CD14-positive monocyte (primary cell): ENCODE results near the gene SELPLG. TPM values are rescaled to one million over a fixed set of nuclear protein-coding genes. Genes with fewer than 3 reads are reported as not detected.
A peak's percentile ranks its signal among the peaks of the same experiment; 100 is the strongest.

ENCODE experiments used
- DNase-seq, 3 donors: peaks; one replicate each; pipeline ENCODE4 v3.0.0-alpha.2; 2011 to 2022
- H2AFZ ChIP-seq: 2 replicates; pipeline ENCODE4 v1.6.0; 2012; ENCODE audit warnings: mild to moderate bottlenecking, low read depth, low read length, inconsistent platforms; ENCODE audit not compliant: insufficient read depth, poor library complexity, severe bottlenecking
- H3K27ac ChIP-seq, 2 donors: 1 replicate in 1 of 2; 2 replicates in 1 of 2; pipeline ENCODE4 v1.5.1; 2012 to 2013; ENCODE audit warnings: low read length in 2 of 2, control low read depth in 1 of 2, inconsistent platforms in 1 of 2, low read depth in 1 of 2, mild to moderate bottlenecking in 1 of 2
- H3K27me3 ChIP-seq, 2 donors: one replicate each; pipeline versions ENCODE4 v1.6.0 to v1.6.1; 2011 to 2013; ENCODE audit warnings: low read length in 2 of 2; ENCODE audit not compliant: control insufficient read depth in 2 of 2, insufficient read depth in 2 of 2
- H3K36me3 ChIP-seq, 2 donors: replicated peaks in 1 of 2; 1 replicate in 1 of 2; 2 replicates in 1 of 2; pipeline versions ENCODE4 v1.5.1 to v1.6.1; 2012 to 2013; ENCODE audit warnings: low read length in 2 of 2, control low read depth in 1 of 2, inconsistent platforms in 1 of 2, mild to moderate bottlenecking in 1 of 2; ENCODE audit not compliant: insufficient read depth in 2 of 2, control insufficient read depth in 1 of 2
- H3K4me1 ChIP-seq, 2 donors: 1 replicate in 1 of 2; 2 replicates in 1 of 2; pipeline versions ENCODE4 v1.5.1 to v1.6.1; 2012 to 2013; ENCODE audit warnings: low read length in 2 of 2, control low read depth in 1 of 2, inconsistent platforms in 1 of 2, mild to moderate bottlenecking in 1 of 2, moderate library complexity in 1 of 2; ENCODE audit not compliant: insufficient read depth in 2 of 2, control insufficient read depth in 1 of 2
- H3K4me2 ChIP-seq: replicated peaks from 2 replicates; pipeline ENCODE3; 2012; ENCODE audit warnings: low read length, moderate library complexity, mild to moderate bottlenecking; ENCODE audit not compliant: poor library complexity, severe bottlenecking; ENCODE audit errors: extremely low read depth
- H3K4me3 ChIP-seq, 3 experiments: fragments of 200-600 bp in 1 of 3; sonication (generic) in 1 of 3; replicated peaks in 1 of 3; 1 replicate in 2 of 3; 2 replicates in 1 of 3; pipeline ENCODE4 v1.5.1; 2011 to 2013; ENCODE audit warnings: low read length in 3 of 3, mild to moderate bottlenecking in 3 of 3, control low read depth in 2 of 3, low read depth in 2 of 3, inconsistent platforms in 1 of 3, moderate library complexity in 1 of 3
- H3K79me2 ChIP-seq: 2 replicates; pipeline ENCODE4 v1.6.0; 2012; ENCODE audit warnings: mild to moderate bottlenecking, control low read depth, inconsistent platforms, low read length, moderate library complexity; ENCODE audit not compliant: insufficient read depth
- H3K9ac ChIP-seq: 2 replicates; pipeline ENCODE4 v1.6.0; 2017; ENCODE audit warnings: low read length, mild to moderate bottlenecking; ENCODE audit not compliant: insufficient read depth, poor library complexity, severe bottlenecking
- H3K9me3 ChIP-seq, 2 donors: replicated peaks in 1 of 2; 1 replicate in 1 of 2; 2 replicates in 1 of 2; pipeline versions ENCODE4 v1.5.1 to v1.6.1; 2012 to 2013; ENCODE audit warnings: low read length in 2 of 2, control low read depth in 1 of 2; ENCODE audit not compliant: control insufficient read depth in 1 of 2, insufficient read depth in 1 of 2
- H4K20me1 ChIP-seq: 2 replicates; pipeline ENCODE4 v1.6.0; 2012; ENCODE audit warnings: mild to moderate bottlenecking, low read length, control low read depth, moderate library complexity; ENCODE audit not compliant: insufficient read depth
- H3K27ac Mint-ChIP-seq, 7 donors: one replicate each; pipeline ENCODE4 v1.8.0; 2020; ENCODE audit warnings: mild to moderate bottlenecking in 7 of 7, mixed read lengths in 7 of 7, moderate library complexity in 6 of 7, inconsistent platforms in 2 of 7
- H3K27me3 Mint-ChIP-seq, 3 donors: one replicate each; pipeline ENCODE4 v1.8.0; 2021 to 2022; ENCODE audit warnings: low read depth in 3 of 3, mild to moderate bottlenecking in 3 of 3, mixed read lengths in 3 of 3, moderate library complexity in 3 of 3, inconsistent platforms in 1 of 3
- H3K36me3 Mint-ChIP-seq, 2 donors: one replicate each; pipeline ENCODE4 v1.8.0; 2020; ENCODE audit warnings: mixed read lengths in 2 of 2, inconsistent platforms in 1 of 2, mild to moderate bottlenecking in 1 of 2
- H3K4me1 Mint-ChIP-seq: one replicate; pipeline ENCODE4 v1.8.0; 2020; ENCODE audit warnings: mild to moderate bottlenecking, mixed read lengths
- H3K4me3 Mint-ChIP-seq, 2 donors: one replicate each; pipeline ENCODE4 v1.8.0; 2020; ENCODE audit warnings: mild to moderate bottlenecking in 2 of 2, mixed read lengths in 2 of 2, moderate library complexity in 1 of 2
- H3K9me3 Mint-ChIP-seq, 7 donors: one replicate each; pipeline ENCODE4 v1.8.0; 2020 to 2022; ENCODE audit warnings: mixed read lengths in 7 of 7, mild to moderate bottlenecking in 6 of 7, moderate library complexity in 6 of 7, inconsistent platforms in 2 of 7
- CTCF ChIP-seq: fragments of 200-600 bp; IDR thresholded peaks from one replicate; pipeline ENCODE4 v1.8.0; 2022; ENCODE audit warnings: antibody characterized with exemption, mild to moderate bottlenecking
- WGBS: methylation state at CpG from one replicate; pipeline ENCODE4 v1.1.5; 2013; ENCODE audit warnings: missing lambda C conversion rate; ENCODE audit not compliant: insufficient coverage; 5-methylcytosine and 5-hydroxymethylcytosine counted together
- intact Hi-C, 2 donors: fragments of 100-400 bp; cut with micrococcal nuclease; formaldehyde crosslinking; loops; one replicate each; pipeline versions ENCODE4 v1.15.0 to v1.15.1; 2023
- polyA plus RNA-seq, 3 donors: library from polyadenylated mRNA; depleted of rRNA in 1 of 3; unstranded in 2 of 3; stranded (reverse) in 1 of 3; fragments of 300-500 nt in 2 of 3; fragments of >200 nt in 1 of 3; fragmentation: Illumina TruSeq in 2 of 3; gene quantifications; 1 replicate in 2 of 3; 2 replicates in 1 of 3; pipeline ENCODE4 v1.2.3, GENCODE V29; 2012 to 2021

SELPLG gene
- polyA plus RNA-seq, 3 donors = 193 to 349 (median 247) TPM

- H3K36me3 ChIP-seq = no peaks in the 10 kb centered on the region
- 100% methylated on average over 1 of the region's 4 CpGs for WGBS
- H3K4me1 ChIP-seq = no peaks in the 10 kb centered on the region
- H2AFZ ChIP-seq = no peak overlapping the region
- H3K4me3 Mint-ChIP-seq = no peak overlapping the region
- H3K9ac ChIP-seq = no peak overlapping the region
- intact Hi-C loops = no loop called here
- H3K27me3 Mint-ChIP-seq = peaks cover 4 to 7% (median 6%) of the 10 kb centered on the region in 3 donors
- TF ChIP-seq CTCF = no peak
- H3K9me3 Mint-ChIP-seq = peaks cover 0 to 3% (median 0%) of the 10 kb centered on the region in 7 donors
- no peaks in the 10 kb centered on the region for H3K36me3 Mint-ChIP-seq
- H3K4me2 ChIP-seq = no peak overlapping the region
- no peak for DNase-seq
- no peaks in the 10 kb centered on the region for H3K9me3 ChIP-seq
- no peak overlapping the region for H3K4me3 ChIP-seq
- H3K4me1 Mint-ChIP-seq = no peaks in the 10 kb centered on the region
- no peaks in the 10 kb centered on the region for H3K79me2 ChIP-seq
- H3K27ac Mint-ChIP-seq = peak overlapping the region in 1 of 7 donors; percentile 61
- no peaks in the 10 kb centered on the region for H3K27me3 ChIP-seq
- no peaks in the 10 kb centered on the region for H4K20me1 ChIP-seq
- H3K27ac ChIP-seq = no peak overlapping the region
Measured at GRCh38 chr12:108603743-108604142, 30.0 kb downstream of the SELPLG start.

GRCh38 chr12:108602976-108603704 lies 30.6 kb downstream of the SELPLG start:
- DNase-seq = no peak
- WGBS = 98% methylated on average over 5 of the region's 15 CpGs
- peaks cover 0 to 3% (median 0%) of the 10 kb centered on the region in 7 donors for H3K9me3 Mint-ChIP-seq

More at GRCh38 chr12:108602976-108603704, 30.6 kb downstream of the SELPLG start:
- Histone ChIP-seq H2AFZ (no peak overlapping the region), H3K4me2 (no peak overlapping the region), H3K79me2 (no peaks in the 10 kb centered on the region), H3K27me3 (no peaks in the 10 kb centered on the region), H3K9me3 (no peaks in the 10 kb centered on the region), H3K36me3 (no peaks in the 10 kb centered on the region), H3K4me3 (no peak overlapping the region), H4K20me1 (no peaks in the 10 kb centered on the region), H3K27ac (no peak overlapping the region), H3K4me1 (no peaks in the 10 kb centered on the region), H3K9ac (no peak overlapping the region)
- Mint-ChIP-seq H3K27ac (peak overlapping the region in 1 of 7 donors; percentile 61), H3K36me3 (no peaks in the 10 kb centered on the region), H3K4me3 (no peak overlapping the region), H3K4me1 (no peaks in the 10 kb centered on the region), H3K27me3 (peaks cover 2 to 7% (median 6%) of the 10 kb centered on the region in 3 donors)
- intact Hi-C loops = no loop called here
- no peak for TF ChIP-seq CTCF
